ENCODE results near the gene VANGL2.

The VANGL2 gene

GRCh38 chr1:160370561-160371345 lies 29.6 kb upstream of the VANGL2 start:
- H3K4me3 ChIP-seq (ENCODE audit: low read depth, low read length), result no peak overlapping the region
- TF ChIP-seq CTCF (IDR thresholded peaks at IDR 0.05; ENCODE audit: low read depth, low read length), result no peak

- no peak overlapping the region for H3K4me3 ChIP-seq (ENCODE audit: low read depth, low read length)
- no peak for TF ChIP-seq CTCF (IDR thresholded peaks at IDR 0.05; ENCODE audit: low read depth, low read length)
Measured at GRCh38 chr1:160371346-160371631, 29.1 kb upstream of the VANGL2 start.

- TF ChIP-seq CTCF (IDR thresholded peaks at IDR 0.05; ENCODE audit: low read depth, low read length), result no peak
- no peak overlapping the region for H3K4me3 ChIP-seq (ENCODE audit: low read depth, low read length)
Measured at GRCh38 chr1:160371756-160372155, 28.6 kb upstream of the VANGL2 start.

GRCh38 chr1:160373696-160374095 lies 26.7 kb upstream of the VANGL2 start:
- H3K4me3 ChIP-seq (ENCODE audit: low read depth, low read length), result no peak overlapping the region
- no peak for TF ChIP-seq CTCF (IDR thresholded peaks at IDR 0.05; ENCODE audit: low read depth, low read length)

GRCh38 chr1:160374306-160375110 lies 25.9 kb upstream of the VANGL2 start:
- no peak for TF ChIP-seq CTCF (IDR thresholded peaks at IDR 0.05; ENCODE audit: low read depth, low read length)
- H3K4me3 ChIP-seq (ENCODE audit: low read depth, low read length), result no peak overlapping the region

- H3K4me3 ChIP-seq (ENCODE audit: low read depth, low read length), result no peak overlapping the region
- TF ChIP-seq CTCF (IDR thresholded peaks at IDR 0.05; ENCODE audit: low read depth, low read length), result no peak
Measured at GRCh38 chr1:160375788-160376524, 24.4 kb upstream of the VANGL2 start.

All from WI38 (cell line).